Measurements from ENCODE around the gene PF4V1. TPM values are rescaled to one million over a fixed set of nuclear protein-coding genes. Genes with fewer than 3 reads are reported as not detected.

Gene PF4V1
- polyA plus RNA-seq, 3 donors = 0.99 to 3.3 TPM; not detected in 1

GRCh38 chr4:73831569-73831968, 21.5 kb upstream of the PF4V1 start:
- H3K9me3 ChIP-seq (replicated peaks in 1 of 2; ENCODE audit: control insufficient read depth in 1 of 2, insufficient read depth in 1 of 2, low read length in 2 of 2) = no peaks in the 10 kb centered on the region
- peaks cover 12 to 17% of the 10 kb centered on the region in 2 donors for H3K4me1 ChIP-seq (ENCODE audit: control insufficient read depth in 1 of 2, insufficient read depth in 2 of 2, low read length in 2 of 2)
- H3K79me2 ChIP-seq (ENCODE audit: insufficient read depth, low read length) = no peaks in the 10 kb centered on the region
- no peaks in the 10 kb centered on the region for H3K27me3 ChIP-seq (ENCODE audit: control insufficient read depth in 2 of 2, insufficient read depth in 2 of 2, low read length in 2 of 2)
- no peak overlapping the region for H3K9ac ChIP-seq (ENCODE audit: insufficient read depth, low read length, poor library complexity, severe bottlenecking)
- Mint-ChIP-seq H3K36me3 (peaks cover 0 to 2% of the 10 kb centered on the region in 2 donors), H3K27ac (no peak overlapping the region), H3K27me3 (ENCODE audit: low read depth in 3 of 3) (peaks cover 0 to 3% (median 0%) of the 10 kb centered on the region in 3 donors), H3K4me3 (no peak overlapping the region), H3K9me3 (peaks cover 0 to 15% (median 4%) of the 10 kb centered on the region in 7 donors), H3K4me1 (peaks cover 18% of the 10 kb centered on the region)
- no peak overlapping the region for H2AFZ ChIP-seq (ENCODE audit: insufficient read depth, low read depth, low read length, poor library complexity, severe bottlenecking)
- TF ChIP-seq, protein P1, sequence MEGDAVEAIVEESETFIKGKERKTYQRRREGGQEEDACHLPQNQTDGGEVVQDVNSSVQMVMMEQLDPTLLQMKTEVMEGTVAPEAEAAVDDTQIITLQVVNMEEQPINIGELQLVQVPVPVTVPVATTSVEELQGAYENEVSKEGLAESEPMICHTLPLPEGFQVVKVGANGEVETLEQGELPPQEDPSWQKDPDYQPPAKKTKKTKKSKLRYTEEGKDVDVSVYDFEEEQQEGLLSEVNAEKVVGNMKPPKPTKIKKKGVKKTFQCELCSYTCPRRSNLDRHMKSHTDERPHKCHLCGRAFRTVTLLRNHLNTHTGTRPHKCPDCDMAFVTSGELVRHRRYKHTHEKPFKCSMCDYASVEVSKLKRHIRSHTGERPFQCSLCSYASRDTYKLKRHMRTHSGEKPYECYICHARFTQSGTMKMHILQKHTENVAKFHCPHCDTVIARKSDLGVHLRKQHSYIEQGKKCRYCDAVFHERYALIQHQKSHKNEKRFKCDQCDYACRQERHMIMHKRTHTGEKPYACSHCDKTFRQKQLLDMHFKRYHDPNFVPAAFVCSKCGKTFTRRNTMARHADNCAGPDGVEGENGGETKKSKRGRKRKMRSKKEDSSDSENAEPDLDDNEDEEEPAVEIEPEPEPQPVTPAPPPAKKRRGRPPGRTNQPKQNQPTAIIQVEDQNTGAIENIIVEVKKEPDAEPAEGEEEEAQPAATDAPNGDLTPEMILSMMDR (IDR thresholded peaks at IDR 0.05) = no peak
- H4K20me1 ChIP-seq (ENCODE audit: insufficient read depth, low read length) = no peaks in the 10 kb centered on the region
- DNase-seq = no peak
- H3K27ac ChIP-seq (ENCODE audit: low read depth in 1 of 2, low read length in 2 of 2) = no peak overlapping the region
- H3K36me3 ChIP-seq (replicated peaks in 1 of 2; ENCODE audit: control insufficient read depth in 1 of 2, insufficient read depth in 2 of 2, low read length in 2 of 2) = no peaks in the 10 kb centered on the region
- intact Hi-C loops (cut with micrococcal nuclease) = loop anchor here in 1 of 2 donors (10.0 kb wide), 1 partner anchor 97 kb away; no protein-coding TSS in a partner anchor
- no peak overlapping the region for H3K4me2 ChIP-seq (replicated peaks; ENCODE audit: extremely low read depth, low read length, poor library complexity, severe bottlenecking)
- no peak overlapping the region for H3K4me3 ChIP-seq (replicated peaks in 1 of 3; ENCODE audit: low read depth in 2 of 3, low read length in 3 of 3)
- WGBS (ENCODE audit: insufficient coverage) = no CpG with 5 or more reads among the region's 2 CpGs

DNA sequence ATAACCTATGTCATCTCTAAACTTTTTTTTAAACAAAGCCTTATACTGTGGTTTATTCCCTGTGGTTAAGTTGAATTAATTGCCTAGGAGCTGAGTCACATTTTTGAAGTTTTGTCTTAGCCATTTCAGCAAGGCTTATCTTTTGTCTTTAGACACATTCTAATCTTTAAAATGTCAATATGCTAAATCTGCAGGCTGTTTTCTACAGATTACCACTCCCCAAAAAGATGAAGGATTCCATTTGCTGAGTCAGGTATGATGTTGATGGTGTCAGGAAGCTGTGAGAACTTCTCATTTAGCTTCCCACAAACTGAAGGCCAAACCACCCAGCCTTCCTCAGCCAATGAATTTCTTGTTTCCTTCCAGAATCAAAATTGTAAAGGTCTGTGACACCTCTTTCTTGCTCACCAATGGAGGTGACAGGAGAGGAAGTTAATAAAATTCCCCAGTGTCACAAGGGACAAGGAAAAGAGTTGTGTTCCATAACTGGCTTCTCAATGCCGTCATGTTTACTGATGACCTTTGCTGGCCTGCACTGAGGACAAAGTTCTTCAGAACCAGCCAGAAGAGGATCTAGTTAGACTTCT, 20.4 kb upstream of the PF4V1 start:
- no peak overlapping the region for H2AFZ ChIP-seq (ENCODE audit: insufficient read depth, low read depth, low read length, poor library complexity, severe bottlenecking)
- peaks cover 18 to 25% of the 10 kb centered on the region in 2 donors for H3K4me1 ChIP-seq (ENCODE audit: control insufficient read depth in 1 of 2, insufficient read depth in 2 of 2, low read length in 2 of 2)
- no peak overlapping the region for H3K27ac ChIP-seq (ENCODE audit: low read depth in 1 of 2, low read length in 2 of 2)
- H3K36me3 ChIP-seq (replicated peaks in 1 of 2; ENCODE audit: control insufficient read depth in 1 of 2, insufficient read depth in 2 of 2, low read length in 2 of 2) = no peaks in the 10 kb centered on the region
- Mint-ChIP-seq H3K9me3 (peaks cover 0 to 3% (median 2%) of the 10 kb centered on the region in 7 donors), H3K27ac (no peak overlapping the region), H3K4me3 (no peak overlapping the region), H3K36me3 (peaks cover 0 to 2% of the 10 kb centered on the region in 2 donors), H3K27me3 (ENCODE audit: low read depth in 3 of 3) (peaks cover 1 to 7% (median 3%) of the 10 kb centered on the region in 3 donors), H3K4me1 (peaks cover 24% of the 10 kb centered on the region)
- WGBS (ENCODE audit: insufficient coverage) = 64% methylated on average over 1 of the region's 1 CpG
- no peaks in the 10 kb centered on the region for H3K79me2 ChIP-seq (ENCODE audit: insufficient read depth, low read length)
- intact Hi-C loops (cut with micrococcal nuclease) = loop anchor here in 1 of 2 donors (10.0 kb wide), 1 partner anchor 98 kb away; no protein-coding TSS in a partner anchor
- H3K9me3 ChIP-seq (replicated peaks in 1 of 2; ENCODE audit: control insufficient read depth in 1 of 2, insufficient read depth in 1 of 2, low read length in 2 of 2) = no peaks in the 10 kb centered on the region
- no peak for DNase-seq
- no peak overlapping the region for H3K4me2 ChIP-seq (replicated peaks; ENCODE audit: extremely low read depth, low read length, poor library complexity, severe bottlenecking)
- TF ChIP-seq, protein P1 (IDR thresholded peaks at IDR 0.05) = no peak
- no peaks in the 10 kb centered on the region for H3K27me3 ChIP-seq (ENCODE audit: control insufficient read depth in 2 of 2, insufficient read depth in 2 of 2, low read length in 2 of 2)
- no peak overlapping the region for H3K9ac ChIP-seq (ENCODE audit: insufficient read depth, low read length, poor library complexity, severe bottlenecking)
- H3K4me3 ChIP-seq (replicated peaks in 1 of 3; ENCODE audit: low read depth in 2 of 3, low read length in 3 of 3) = no peak overlapping the region
- H4K20me1 ChIP-seq (ENCODE audit: insufficient read depth, low read length) = no peaks in the 10 kb centered on the region
